Fibroblast of upper back skin (primary cell): ENCODE measurements around the gene OR51T1.

ENCODE experiments used
- DNase-seq: peaks from one replicate; pipeline ENCODE4 v3.0.0-alpha.2; 2013

The OR51T1 gene

DNA sequence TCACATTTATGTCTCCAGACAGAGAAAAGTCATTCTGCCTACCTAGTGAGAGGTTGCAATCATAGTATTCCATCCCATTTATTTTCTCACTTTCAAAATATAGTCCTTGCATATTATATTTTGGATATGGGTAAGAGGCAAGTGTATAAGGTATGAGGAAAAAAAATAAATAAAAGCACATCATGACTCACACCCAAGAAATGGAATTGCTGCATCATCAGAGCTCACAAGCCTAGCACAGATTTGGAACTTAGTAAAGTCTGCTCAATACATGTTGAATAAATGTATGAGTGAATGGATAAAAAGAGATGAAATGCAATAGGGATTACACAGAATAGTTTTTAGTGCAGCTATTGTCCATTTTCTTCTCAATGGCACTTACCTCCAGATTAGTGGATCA, 44.9 kb downstream of the OR51T1 start:
- DNase-seq, result peak; percentile 1
